HG02678 (cell line): ENCODE data around the gene PCDHGA10.
A peak's percentile ranks its signal among the peaks of the same experiment; 100 is the strongest.
"Not testable (repeated sequence)": the region's sequence is repeated elsewhere in the genome, so short reads cannot be mapped to it uniquely, and the experiment has no call there.

Experiments used
- ATAC-seq: cut with Tn5 transposase; IDR thresholded peaks from one replicate; pipeline ENCODE4 v1.9.1; 2021; ENCODE audit warnings: mild to moderate bottlenecking, moderate library complexity; ENCODE audit not compliant: unreplicated experiment

PCDHGA10 gene

GRCh38 chr5:141412854-141413539 is at the start of gene PCDHGA10:
TSS of gene PCDHGA10 (plus strand) at chr5:141412987. CDS start at chr5:141413176, 189 bp downstream.
- peak; percentile 75 for ATAC-seq

GRCh38 chr5:141363952-141364660 is 48.7 kb upstream of the PCDHGA10 start, which contains the start of gene PCDHGA5:
TSS of gene PCDHGA5 (plus strand) at chr5:141364162. CDS start at chr5:141364331, 169 bp downstream.
- no peak for ATAC-seq

GRCh38 chr5:141366016-141366896 is 46.5 kb upstream of the PCDHGA10 start:
- no peak for ATAC-seq

- peak; percentile 90 for ATAC-seq
Measured at GRCh38 chr5:141369994-141370848, 42.6 kb upstream of the PCDHGA10 start, which contains the start of gene PCDHGB3. TSS of gene PCDHGB3 (plus strand) at chr5:141370242. CDS start at chr5:141370395, 153 bp downstream.

- ATAC-seq = no peak
Measured at GRCh38 chr5:141371572-141372475, 41.0 kb upstream of the PCDHGA10 start.

GRCh38 chr5:141373673-141374317 is 39.0 kb upstream of the PCDHGA10 start, which contains the start of gene PCDHGA6:
TSS of gene PCDHGA6 (plus strand) at chr5:141373891. CDS start at chr5:141374084, 193 bp downstream.
- ATAC-seq = no peak

GRCh38 chr5:141374627-141375026 is 38.2 kb upstream of the PCDHGA10 start:
- no peak for ATAC-seq

- not testable (repeated sequence) for ATAC-seq
Measured at GRCh38 chr5:141375444-141376155, 37.2 kb upstream of the PCDHGA10 start.

- no peak for ATAC-seq
Measured at GRCh38 chr5:141382469-141383294, 30.1 kb upstream of the PCDHGA10 start, which contains the start of gene PCDHGA7. TSS of gene PCDHGA7 (plus strand) at chr5:141382742. CDS start at chr5:141382900, 158 bp downstream.

GRCh38 chr5:141383345-141383744 is 29.4 kb upstream of the PCDHGA10 start:
- ATAC-seq = no peak

GRCh38 chr5:141384471-141385267 is 28.1 kb upstream of the PCDHGA10 start:
- ATAC-seq = no peak

- ATAC-seq = not testable (repeated sequence)
Measured at GRCh38 chr5:141387557-141388311, 25.1 kb upstream of the PCDHGA10 start, which contains the start of gene PCDHGB4. TSS of gene PCDHGB4 (plus strand) at chr5:141387698. CDS start at chr5:141387885, 187 bp downstream.

- ATAC-seq = no peak
Measured at GRCh38 chr5:141388661-141389060, 24.1 kb upstream of the PCDHGA10 start.

GRCh38 chr5:141389153-141390042 is 23.4 kb upstream of the PCDHGA10 start:
- no peak for ATAC-seq
